Measurements from ENCODE around the gene TIMP3. TPM values are rescaled to one million over a fixed set of nuclear protein-coding genes. Genes with fewer than 3 reads are reported as not detected.

TIMP3 gene
- total and polyA plus RNA-seq, 5 experiments from 2014 or later, result 0.10 TPM; not detected in 4

- POLR2A ChIA-PET, result no interaction called here
These were observed 45.4 kb downstream of the TIMP3 start for GRCh38 chr22:32846780-32847491.

GRCh38 chr22:32848226-32848625 is 46.7 kb downstream of the TIMP3 start:
- POLR2A ChIA-PET, result no interaction called here
- Mint-ChIP-seq H3K4me3 (no peak overlapping the region), H3K4me1 (no peaks in the 10 kb centered on the region), H3K36me3 (no peaks in the 10 kb centered on the region), H3K9me3 (no peaks in the 10 kb centered on the region), H3K27ac (no peak overlapping the region), H3K27me3 (peaks cover 2 to 42% (median 16%) of the 10 kb centered on the region in 5 donors)
- ATAC-seq (no peak), DNase-seq (no peak)

More at GRCh38 chr22:32846780-32847491, 45.4 kb downstream of the TIMP3 start:
- Mint-ChIP-seq H3K27me3 (peaks cover 2 to 34% (median 16%) of the 10 kb centered on the region in 5 donors), H3K4me3 (no peak overlapping the region), H3K4me1 (no peaks in the 10 kb centered on the region), H3K9me3 (no peaks in the 10 kb centered on the region), H3K36me3 (no peaks in the 10 kb centered on the region), H3K27ac (no peak overlapping the region)
- no peak for ATAC-seq
- no peak for DNase-seq

GRCh38 chr22:32849501-32849900 is 48.0 kb downstream of the TIMP3 start:
- no peak for ATAC-seq
- no peaks in the 10 kb centered on the region for H3K9me3 Mint-ChIP-seq
- no peak overlapping the region for H3K4me3 Mint-ChIP-seq
- DNase-seq, result no peak
- H3K36me3 Mint-ChIP-seq, result no peaks in the 10 kb centered on the region
- POLR2A ChIA-PET, result no interaction called here
- no peak overlapping the region for H3K27ac Mint-ChIP-seq
- peaks cover 2 to 31% (median 14%) of the 10 kb centered on the region in 5 donors for H3K27me3 Mint-ChIP-seq
- H3K4me1 Mint-ChIP-seq, result no peaks in the 10 kb centered on the region

- Mint-ChIP-seq H3K4me1 (no peaks in the 10 kb centered on the region), H3K27ac (no peak overlapping the region), H3K27me3 (peaks cover 2 to 31% (median 14%) of the 10 kb centered on the region in 5 donors), H3K4me3 (no peak overlapping the region), H3K36me3 (no peaks in the 10 kb centered on the region), H3K9me3 (no peaks in the 10 kb centered on the region)
- DNase-seq, result no peak
- POLR2A ChIA-PET, result no interaction called here
- ATAC-seq, result no peak
These were observed 48.7 kb downstream of the TIMP3 start for GRCh38 chr22:32850157-32850556.

DNA sequence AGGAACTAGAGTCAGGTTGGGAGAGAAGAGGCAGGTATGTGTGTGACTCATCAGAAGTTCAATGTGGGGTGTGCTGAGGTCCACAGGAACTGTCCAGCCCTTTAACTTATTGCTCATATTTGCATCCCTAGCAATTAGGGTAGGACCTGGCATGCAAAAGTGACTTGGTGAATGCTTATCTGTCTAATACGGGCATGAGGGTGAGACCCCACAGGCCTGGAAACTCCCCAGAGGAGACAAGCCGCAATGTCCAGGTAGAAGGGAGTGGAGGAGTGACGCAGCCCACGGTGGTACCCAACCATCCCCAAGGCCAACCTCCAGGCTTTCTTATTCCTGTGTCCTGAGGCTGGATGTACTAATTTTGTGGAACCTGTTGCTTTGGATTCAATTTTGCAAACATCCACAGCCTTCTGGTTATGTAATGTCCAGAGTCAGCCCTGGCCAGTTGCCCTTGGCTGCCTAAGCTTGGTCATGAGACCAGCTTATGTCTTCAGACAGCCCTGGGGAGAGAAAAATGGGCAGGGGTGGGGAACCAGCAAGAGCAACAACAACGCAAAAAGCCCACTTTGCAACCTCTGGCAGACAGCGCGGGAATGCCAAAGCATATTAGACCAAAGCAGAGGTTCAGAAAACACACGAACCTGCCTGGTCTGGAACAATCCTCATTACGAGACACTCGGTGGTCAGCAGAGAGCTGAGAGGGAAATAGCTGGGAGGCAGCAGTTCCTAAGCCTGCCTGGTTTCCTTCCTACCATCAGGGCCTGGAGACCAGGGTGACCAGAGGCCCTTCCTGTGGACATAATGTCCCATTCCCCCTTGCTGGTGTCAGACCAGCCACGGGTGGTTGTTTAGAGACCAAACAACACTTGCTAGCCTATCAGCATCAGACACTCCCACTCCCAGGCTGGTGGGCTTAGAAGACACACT is 49.3 kb downstream of the TIMP3 start:
- peaks cover 2 to 31% (median 13%) of the 10 kb centered on the region in 5 donors for H3K27me3 Mint-ChIP-seq
- ATAC-seq (no peak), DNase-seq (no peak)
- no peak overlapping the region for H3K4me3 Mint-ChIP-seq
- H3K9me3 Mint-ChIP-seq, result no peaks in the 10 kb centered on the region
- H3K27ac Mint-ChIP-seq, result peak overlapping the region in 1 of 10 donors; percentile 37
- H3K36me3 Mint-ChIP-seq, result no peaks in the 10 kb centered on the region
- POLR2A ChIA-PET, result no interaction called here
- no peaks in the 10 kb centered on the region for H3K4me1 Mint-ChIP-seq

DNA sequence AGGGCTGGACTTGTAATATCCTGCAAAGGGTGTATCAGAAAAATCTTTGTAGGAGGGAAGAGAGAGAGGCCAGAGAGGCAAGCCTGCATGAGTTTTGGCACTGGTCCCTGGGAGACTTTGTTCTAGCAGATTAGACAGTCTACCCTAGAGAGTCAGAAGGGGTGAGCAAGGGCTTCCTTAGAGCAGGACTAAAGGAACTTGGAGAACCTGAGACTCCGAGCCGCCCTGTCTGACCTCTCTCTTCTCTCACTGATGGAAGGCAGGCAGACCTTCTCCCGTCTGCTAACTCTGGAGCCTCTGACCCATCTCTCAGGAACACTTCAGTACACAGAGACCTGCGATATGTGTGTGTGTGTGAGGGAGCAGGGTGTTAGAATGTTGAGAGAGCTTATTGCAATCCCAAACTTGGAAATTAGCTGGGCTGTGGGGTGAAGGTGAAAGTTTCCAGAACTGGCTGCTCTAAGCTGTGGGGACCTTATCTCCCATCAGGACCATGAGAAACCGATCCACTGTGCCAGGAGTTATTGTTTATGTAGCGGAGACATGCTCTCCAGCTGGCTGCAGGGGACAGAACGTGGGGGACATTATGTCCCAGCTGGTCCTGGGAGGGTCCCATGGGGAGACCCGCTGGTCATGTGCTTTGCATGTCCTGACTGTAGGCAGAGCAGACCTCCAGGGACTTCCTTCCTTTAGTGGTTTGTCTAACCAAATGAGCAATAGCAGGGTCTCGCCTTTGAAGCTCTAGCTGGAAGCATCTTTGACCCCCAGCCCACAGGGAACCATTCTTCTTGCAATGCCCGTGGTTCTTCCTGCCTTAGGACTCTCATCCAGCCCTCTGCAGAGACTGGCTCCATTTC is 51.1 kb downstream of the TIMP3 start:
- POLR2A ChIA-PET, result no interaction called here
- DNase-seq, result no peak
- H3K9me3 Mint-ChIP-seq, result no peaks in the 10 kb centered on the region
- no peak for ATAC-seq
- H3K4me3 Mint-ChIP-seq, result no peak overlapping the region
- peaks cover 2 to 31% (median 7%) of the 10 kb centered on the region in 5 donors for H3K27me3 Mint-ChIP-seq
- H3K36me3 Mint-ChIP-seq, result no peaks in the 10 kb centered on the region
- H3K27ac Mint-ChIP-seq, result peak overlapping the region in 1 of 10 donors; percentile 19
- no peaks in the 10 kb centered on the region for H3K4me1 Mint-ChIP-seq

- Mint-ChIP-seq H3K4me3 (no peak overlapping the region), H3K27me3 (peaks cover 2 to 26% (median 8%) of the 10 kb centered on the region in 5 donors), H3K27ac (no peak overlapping the region), H3K9me3 (no peaks in the 10 kb centered on the region), H3K36me3 (no peaks in the 10 kb centered on the region), H3K4me1 (no peaks in the 10 kb centered on the region)
- DNase-seq, result no peak
- ATAC-seq, result no peak
- POLR2A ChIA-PET, result no interaction called here
These were observed 52.2 kb downstream of the TIMP3 start for GRCh38 chr22:32853662-32854061.

GRCh38 chr22:32854351-32854804 is 52.9 kb downstream of the TIMP3 start:
- Mint-ChIP-seq H3K4me3 (no peak overlapping the region), H3K27ac (no peak overlapping the region), H3K27me3 (peaks cover 0 to 24% (median 6%) of the 10 kb centered on the region in 5 donors), H3K4me1 (no peaks in the 10 kb centered on the region), H3K36me3 (no peaks in the 10 kb centered on the region), H3K9me3 (no peaks in the 10 kb centered on the region)
- ATAC-seq (no peak), DNase-seq (no peak)
- POLR2A ChIA-PET, result no interaction called here

GRCh38 chr22:32855045-32855756 is 53.7 kb downstream of the TIMP3 start:
- ATAC-seq, result no peak
- POLR2A ChIA-PET, result no interaction called here
- H3K36me3 Mint-ChIP-seq, result no peaks in the 10 kb centered on the region

DNA sequence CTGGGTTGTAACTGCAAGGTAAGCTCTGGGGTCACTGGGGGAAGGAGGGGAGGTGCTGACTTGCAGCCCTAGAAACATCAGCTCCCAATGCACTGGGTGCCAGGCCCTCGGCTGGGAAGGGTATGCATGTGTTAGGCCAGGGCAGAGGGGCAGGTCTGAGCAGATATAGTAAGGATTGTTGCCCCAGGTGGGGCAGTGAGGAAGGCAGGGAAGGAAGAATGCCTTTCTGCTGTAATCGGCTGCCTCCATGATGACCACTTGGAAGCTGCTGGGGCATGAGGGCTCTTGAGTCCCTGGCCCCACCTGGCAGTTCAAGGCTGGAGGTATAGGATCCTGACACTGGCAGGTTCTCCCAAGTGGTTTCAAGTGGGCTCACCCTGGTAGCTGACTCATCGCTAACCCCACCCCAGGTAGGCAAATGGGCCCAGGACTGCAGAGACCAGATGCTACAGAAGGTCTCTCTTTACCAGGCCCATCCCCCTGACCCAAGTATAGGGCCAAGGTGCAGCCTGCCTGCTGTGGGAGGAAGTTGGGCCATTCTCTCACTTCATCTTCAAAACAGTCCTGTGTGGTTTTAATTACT is 56.7 kb downstream of the TIMP3 start:
- POLR2A ChIA-PET, result no interaction called here
- DNase-seq, result no peak
- no peak overlapping the region for H3K27ac Mint-ChIP-seq
- peaks cover 0 to 9% (median 0%) of the 10 kb centered on the region in 5 donors for H3K27me3 Mint-ChIP-seq
- no peak for ATAC-seq
- H3K36me3 Mint-ChIP-seq, result no peaks in the 10 kb centered on the region
- H3K4me3 Mint-ChIP-seq, result no peak overlapping the region
- H3K4me1 Mint-ChIP-seq, result no peaks in the 10 kb centered on the region
- H3K9me3 Mint-ChIP-seq, result no peaks in the 10 kb centered on the region

More at GRCh38 chr22:32855045-32855756, 53.7 kb downstream of the TIMP3 start:
- H3K9me3 Mint-ChIP-seq, result no peaks in the 10 kb centered on the region
- no peak overlapping the region for H3K27ac Mint-ChIP-seq
- H3K4me3 Mint-ChIP-seq, result no peak overlapping the region
- peaks cover 0 to 24% (median 6%) of the 10 kb centered on the region in 5 donors for H3K27me3 Mint-ChIP-seq
- DNase-seq, result no peak
- H3K4me1 Mint-ChIP-seq, result no peaks in the 10 kb centered on the region

DNA sequence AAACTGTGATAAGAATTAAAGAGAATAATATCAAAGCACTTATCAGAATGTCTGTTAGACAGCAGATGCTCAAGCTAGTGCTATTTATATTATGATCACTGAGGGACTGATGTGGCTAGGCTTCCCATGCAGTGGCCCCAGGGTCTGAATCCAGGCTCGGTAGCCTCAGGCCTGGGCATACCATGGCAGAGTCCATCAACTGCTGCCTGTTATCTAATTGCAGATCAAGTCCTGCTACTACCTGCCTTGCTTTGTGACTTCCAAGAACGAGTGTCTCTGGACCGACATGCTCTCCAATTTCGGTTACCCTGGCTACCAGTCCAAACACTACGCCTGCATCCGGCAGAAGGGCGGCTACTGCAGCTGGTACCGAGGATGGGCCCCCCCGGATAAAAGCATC is 57.5 kb downstream of the TIMP3 start:
- no peak overlapping the region for H3K4me3 Mint-ChIP-seq
- H3K9me3 Mint-ChIP-seq, result no peaks in the 10 kb centered on the region
- no peaks in the 10 kb centered on the region for H3K36me3 Mint-ChIP-seq
- no peak overlapping the region for H3K27ac Mint-ChIP-seq
- no peaks in the 10 kb centered on the region for H3K4me1 Mint-ChIP-seq
- H3K27me3 Mint-ChIP-seq, result peaks cover 0 to 7% (median 0%) of the 10 kb centered on the region in 5 donors
- ATAC-seq (no peak), DNase-seq (no peak)
- POLR2A ChIA-PET, result no interaction called here

DNA sequence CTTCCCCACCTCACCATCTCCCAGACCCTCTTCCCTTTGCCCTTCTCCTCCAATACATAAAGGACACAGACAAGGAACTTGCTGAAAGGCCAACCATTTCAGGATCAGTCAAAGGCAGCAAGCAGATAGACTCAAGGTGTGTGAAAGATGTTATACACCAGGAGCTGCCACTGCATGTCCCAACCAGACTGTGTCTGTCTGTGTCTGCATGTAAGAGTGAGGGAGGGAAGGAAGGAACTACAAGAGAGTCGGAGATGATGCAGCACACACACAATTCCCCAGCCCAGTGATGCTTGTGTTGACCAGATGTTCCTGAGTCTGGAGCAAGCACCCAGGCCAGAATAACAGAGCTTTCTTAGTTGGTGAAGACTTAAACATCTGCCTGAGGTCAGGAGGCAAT is 58.2 kb downstream of the TIMP3 start:
- DNase-seq, result no peak
- Mint-ChIP-seq H3K4me1 (no peaks in the 10 kb centered on the region), H3K9me3 (no peaks in the 10 kb centered on the region), H3K36me3 (no peaks in the 10 kb centered on the region), H3K4me3 (peak overlapping the region in 1 of 10 donors; percentile 34), H3K27me3 (peaks cover 0 to 7% (median 0%) of the 10 kb centered on the region in 5 donors), H3K27ac (no peak overlapping the region)
- ATAC-seq, result no peak
- POLR2A ChIA-PET, result no interaction called here
